GM19238 (cell line): ENCODE results near the gene RASSF7.
"Not testable (repeated sequence)": the region's sequence is repeated elsewhere in the genome, so short reads cannot be mapped to it uniquely, and the experiment has no call there.

Source experiments
- DNase-seq: peaks from one replicate; pipeline ENCODE4 v3.0.0; 2011; ENCODE audit warnings: low spot score; ENCODE audit not compliant: insufficient read length

The RASSF7 gene, protein sequence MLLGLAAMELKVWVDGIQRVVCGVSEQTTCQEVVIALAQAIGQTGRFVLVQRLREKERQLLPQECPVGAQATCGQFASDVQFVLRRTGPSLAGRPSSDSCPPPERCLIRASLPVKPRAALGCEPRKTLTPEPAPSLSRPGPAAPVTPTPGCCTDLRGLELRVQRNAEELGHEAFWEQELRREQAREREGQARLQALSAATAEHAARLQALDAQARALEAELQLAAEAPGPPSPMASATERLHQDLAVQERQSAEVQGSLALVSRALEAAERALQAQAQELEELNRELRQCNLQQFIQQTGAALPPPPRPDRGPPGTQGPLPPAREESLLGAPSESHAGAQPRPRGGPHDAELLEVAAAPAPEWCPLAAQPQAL

DNA sequence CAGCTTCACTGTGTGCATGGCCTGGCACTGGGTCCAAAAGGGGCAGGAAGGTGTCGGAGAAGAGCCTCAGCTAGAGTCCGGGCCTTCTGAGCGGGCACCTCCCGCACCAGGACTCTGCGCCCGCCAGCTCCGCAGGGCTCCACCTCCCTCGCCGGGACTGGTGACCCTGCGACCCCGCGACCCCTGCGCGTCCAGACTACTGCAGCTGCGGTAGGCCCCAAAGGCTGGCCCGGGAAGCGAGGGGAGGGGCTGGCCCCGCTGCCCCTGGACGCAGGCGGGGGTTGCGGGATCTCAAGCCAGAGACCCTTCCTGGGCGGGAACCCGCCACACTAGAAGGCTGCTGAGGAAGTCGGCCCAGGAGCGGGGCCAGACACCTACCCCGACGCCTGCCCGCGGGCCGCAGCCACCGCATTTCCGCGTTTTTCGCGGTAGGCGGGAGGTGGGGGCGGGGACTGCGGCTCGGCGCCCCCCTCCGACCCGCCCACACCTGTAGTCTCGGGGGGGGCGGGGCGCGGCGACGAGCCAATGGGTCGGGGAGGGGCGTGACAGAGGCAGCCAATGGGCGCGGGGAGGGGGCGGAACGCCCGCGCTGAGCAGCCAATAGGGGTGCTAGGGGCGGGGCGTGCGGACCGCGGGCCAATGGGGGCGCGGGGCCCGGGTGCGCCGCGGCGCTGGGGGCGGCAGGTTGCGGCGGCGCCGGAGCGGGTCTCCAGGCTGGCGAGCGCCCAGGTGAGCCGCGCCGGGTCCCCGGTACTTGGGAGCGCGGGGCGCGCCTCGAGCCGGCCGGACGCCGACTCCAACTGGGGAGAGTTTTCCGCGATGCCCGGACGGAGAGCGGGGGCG lies at the start of gene RASSF7, which contains the start of gene LMNTD2:
RASSF7 (plus strand) TSS at position 666 of the 843 bp plus-strand sequence. CDS start 799 bp downstream, outside the sequence.
LMNTD2 (minus strand) TSS at position 434 of the 843 bp plus-strand sequence; CDS start at position 412, 22 bp downstream.
- peak; percentile 100 for DNase-seq

DNA sequence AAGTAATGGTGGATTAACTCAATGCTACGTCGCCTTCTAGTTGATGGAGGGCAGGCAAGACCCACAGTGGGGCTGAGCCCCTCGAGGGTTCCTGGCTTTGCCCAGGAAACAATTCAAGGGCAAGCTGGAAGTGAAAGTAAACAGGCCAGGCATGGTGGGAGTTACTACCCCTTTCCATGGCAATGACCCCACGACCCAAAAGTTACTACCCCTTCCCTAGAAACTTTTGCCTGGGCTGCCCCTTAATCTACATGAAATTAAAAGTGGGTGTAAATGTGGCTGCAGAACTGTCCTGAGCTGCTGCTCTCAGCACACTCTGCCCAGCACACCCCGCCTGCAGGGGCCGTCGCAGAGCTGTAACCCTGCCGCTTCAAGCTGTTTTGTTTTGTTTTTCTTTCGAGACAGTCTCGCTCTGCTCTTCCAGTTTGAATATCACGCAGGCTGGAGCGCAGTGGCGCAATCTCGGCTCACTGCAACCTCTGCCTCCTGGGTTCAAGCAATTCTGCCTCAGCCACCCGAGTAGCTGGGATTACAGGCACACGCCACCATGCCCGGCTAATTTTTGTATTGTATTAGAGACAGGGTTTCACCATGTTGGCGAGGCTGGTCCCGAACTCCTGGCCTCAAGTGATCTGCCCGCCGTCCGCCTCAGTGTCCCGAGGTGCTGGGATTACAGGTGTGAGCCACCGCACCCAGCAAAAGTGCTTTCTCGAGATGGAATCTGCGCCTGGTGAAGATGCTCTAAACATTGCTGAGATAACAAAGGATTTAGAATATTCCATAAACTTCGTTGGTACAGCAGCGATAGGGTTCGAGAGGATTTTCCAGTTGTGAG lies 47.8 kb upstream of the RASSF7 start:
- no peak for DNase-seq

DNA sequence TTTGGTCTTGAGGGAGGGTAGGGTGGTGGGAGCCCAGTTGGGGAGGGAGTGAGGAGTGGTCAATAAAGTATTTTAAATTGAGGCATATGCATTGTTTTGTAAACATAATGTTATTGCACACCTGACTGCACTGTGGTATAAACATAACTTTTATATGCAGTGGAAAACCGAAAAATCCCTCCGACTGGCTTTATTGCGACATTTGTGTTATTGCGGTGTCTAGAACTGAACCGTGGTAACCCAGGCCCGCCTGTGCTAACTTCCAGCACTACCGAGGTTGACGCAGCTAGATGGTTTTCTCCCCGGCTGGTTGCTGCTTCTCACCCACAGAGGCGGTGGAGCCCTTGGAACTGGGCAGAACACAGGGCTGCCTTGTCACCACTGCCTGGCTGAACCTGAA lies 46.2 kb upstream of the RASSF7 start:
- no peak for DNase-seq

DNA sequence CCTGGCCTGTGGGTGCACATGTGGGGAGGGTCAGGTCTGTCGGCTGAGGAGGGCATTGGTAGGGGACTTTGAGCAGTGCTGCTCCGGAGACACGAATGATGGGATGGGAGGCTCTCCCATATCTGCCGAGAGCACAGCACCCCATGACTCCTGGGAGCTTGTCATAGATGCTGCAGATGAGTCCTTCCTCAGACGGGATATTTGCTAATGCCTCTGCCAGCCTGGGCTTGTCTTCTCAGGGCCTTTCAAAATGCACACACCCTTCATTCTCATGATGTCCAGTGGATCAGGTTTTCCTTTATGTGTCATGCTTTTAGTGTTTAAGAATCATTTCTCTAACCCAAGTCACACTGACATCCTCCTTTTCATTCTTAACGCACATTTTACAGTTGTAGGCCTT lies 45.6 kb upstream of the RASSF7 start:
- DNase-seq = no peak

DNA sequence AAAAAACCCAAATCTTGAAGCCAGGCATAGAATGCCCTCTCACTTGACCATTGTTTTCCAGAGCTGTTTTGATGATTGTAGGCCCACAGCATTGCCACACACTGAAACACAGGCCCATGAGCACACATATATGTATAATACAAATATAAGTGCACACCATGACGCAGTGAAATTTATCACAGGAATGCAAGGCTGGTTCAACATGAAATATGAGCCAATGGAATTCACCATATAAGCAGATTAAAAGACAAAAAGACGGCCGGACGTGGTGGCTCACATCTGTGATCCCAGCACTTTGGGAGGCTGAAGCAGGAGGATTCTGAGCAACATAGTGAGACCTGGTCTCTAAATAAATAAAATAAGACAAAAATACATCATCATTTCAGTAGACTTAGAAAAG lies 44.4 kb upstream of the RASSF7 start:
- no peak for DNase-seq

DNA sequence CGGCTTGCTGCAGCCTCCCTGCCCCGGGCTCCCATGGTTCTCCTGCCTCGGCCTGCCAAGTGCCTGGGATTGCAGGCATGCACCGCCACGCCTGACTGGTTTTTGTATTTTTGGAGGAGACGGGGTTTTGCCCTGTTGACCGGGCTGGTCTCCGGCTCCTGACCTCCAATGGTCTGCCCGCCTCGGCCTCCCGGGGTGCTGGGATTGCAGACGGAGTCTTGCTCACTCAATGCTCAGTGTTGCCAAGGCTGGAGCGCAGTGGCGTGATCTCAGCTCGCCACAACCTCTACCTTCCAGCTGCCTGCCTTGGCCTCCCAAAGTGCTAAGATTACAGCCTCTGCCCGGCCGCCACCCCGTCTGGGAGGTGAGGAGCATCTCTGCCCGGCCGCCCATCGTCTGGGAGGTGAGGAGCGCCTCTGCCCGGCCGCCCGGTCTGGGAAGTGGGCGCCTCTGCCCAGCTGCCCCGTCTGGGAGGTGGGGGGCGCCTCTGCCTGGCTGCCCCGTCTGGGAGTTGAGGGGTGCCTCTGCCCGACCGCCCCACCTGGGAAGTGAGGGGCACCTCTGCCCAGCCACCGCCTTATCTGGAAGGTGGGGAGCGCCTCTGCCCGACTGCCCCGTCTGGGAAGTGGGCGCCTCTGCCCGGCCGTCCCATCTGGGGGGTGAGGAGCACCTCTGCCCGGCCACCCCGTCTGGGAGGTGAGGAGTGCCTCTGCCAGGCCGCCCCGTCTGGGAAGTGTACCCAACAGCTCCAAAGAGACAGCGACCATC lies 43.7 kb upstream of the RASSF7 start:
- not testable (repeated sequence) for DNase-seq

DNA sequence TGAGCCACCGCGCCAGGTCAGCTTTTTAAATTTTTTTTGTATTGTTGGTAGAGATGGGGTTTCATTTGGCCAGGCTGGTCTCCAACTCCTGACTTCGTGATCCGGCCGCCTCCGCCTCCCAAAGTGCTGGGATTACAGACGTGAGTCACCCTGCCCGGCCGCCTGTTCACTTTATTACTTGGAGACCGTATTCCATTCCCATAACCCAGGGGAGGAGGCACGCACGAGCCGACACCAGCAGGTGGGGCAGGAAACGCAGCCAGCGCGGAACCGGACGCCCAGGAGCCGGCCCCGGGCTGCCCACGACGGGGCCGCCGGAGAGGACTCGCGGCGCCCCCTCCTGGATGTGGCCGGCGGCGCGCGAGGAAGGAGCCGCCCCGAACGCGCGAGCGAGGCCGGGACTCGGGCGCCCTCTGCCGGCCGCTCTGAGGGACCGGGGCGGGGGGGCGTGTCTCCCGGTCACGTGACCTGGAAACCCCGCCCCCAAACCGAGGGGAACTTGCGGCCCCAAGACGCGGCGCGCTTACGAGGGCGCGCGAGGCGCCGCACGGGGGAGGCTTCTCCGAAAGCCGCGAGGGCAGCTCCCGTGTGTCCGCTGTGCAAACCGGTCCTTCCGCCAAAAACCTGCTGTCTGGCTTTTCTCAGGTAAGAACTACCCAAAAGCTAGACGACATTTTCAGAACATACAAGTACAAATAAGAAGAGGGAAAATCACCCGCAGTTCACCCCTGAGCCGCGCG lies 42.1 kb upstream of the RASSF7 start:
- peak; percentile 92 for DNase-seq

DNA sequence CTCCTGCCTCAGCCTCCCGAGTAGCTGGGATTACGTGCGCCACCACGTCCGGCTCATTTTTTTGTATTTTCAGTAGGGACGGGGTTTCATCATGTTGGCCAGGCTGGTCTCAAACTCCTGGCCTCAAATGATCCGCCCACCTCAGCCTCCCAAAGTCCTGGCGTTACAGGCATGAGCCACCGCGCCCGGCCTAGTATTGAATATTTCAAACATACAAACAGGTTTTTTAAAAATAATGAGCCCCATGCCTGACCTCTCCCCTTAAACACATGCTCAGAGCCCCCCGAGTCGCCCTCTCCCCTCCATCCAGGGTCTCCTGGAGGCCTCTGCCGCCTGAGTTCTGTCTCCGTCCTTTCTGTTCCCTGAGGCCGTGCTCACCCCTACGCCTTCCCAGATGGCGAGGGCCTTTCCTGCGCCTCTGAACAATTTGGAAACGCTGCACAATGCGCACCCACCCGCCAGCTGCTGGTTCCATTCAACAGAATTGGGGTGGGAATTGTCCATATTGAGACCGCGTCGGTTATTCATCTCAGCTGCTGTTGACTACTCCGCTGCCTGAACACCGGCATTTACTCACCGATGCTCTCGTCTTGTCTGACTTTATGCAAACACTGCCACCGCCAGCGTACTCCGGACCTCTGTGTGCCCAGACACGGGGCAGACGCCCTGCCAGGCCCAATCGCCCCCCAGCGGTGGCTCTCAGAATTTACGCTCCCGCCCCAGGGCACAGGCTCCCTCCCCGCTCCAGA lies 40.2 kb upstream of the RASSF7 start:
- no peak for DNase-seq

DNA sequence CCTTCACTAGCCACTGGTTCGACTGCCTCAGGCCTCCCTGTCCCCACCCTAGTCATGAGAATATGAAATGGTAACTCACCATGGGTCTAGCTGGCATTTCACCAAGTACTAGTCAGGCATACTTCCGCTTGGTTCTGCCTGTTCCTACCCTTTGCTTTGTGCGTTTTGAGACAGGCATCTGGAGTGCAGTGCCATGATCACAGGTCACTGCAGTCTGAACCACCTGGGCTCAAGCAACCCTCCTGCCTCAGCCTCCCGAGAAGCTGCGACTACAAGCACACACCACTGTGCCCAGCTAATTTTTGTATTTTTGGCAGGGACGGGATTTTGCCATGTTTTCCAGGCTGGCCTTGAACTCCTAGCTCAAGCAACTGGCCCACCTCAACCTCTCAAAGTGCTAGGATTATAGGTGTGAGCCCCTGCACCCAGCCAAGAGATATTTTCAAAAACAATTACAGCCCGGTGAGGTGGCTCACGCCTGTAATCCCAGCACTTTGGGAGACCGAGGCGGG lies 39.5 kb upstream of the RASSF7 start:
- DNase-seq = no peak

DNA sequence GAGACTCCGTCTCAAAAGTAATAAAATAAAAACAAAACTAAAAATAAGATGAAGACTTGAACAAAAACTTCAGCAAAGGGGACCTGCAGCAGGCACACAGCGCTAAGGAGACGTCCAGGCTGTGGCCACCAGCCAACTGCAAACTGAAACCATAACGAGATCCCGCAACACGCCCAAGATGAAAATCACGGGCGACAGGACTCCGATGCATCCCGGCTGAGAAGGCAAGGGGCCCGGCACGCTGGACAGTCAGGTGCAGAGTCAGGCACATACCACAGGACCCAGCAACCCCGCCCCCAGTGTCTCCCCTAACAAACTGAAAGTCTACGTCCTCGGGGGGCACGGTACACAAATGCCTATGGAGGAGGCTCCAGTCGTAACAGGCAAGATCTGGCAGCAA lies 34.6 kb upstream of the RASSF7 start:
- no peak for DNase-seq

DNA sequence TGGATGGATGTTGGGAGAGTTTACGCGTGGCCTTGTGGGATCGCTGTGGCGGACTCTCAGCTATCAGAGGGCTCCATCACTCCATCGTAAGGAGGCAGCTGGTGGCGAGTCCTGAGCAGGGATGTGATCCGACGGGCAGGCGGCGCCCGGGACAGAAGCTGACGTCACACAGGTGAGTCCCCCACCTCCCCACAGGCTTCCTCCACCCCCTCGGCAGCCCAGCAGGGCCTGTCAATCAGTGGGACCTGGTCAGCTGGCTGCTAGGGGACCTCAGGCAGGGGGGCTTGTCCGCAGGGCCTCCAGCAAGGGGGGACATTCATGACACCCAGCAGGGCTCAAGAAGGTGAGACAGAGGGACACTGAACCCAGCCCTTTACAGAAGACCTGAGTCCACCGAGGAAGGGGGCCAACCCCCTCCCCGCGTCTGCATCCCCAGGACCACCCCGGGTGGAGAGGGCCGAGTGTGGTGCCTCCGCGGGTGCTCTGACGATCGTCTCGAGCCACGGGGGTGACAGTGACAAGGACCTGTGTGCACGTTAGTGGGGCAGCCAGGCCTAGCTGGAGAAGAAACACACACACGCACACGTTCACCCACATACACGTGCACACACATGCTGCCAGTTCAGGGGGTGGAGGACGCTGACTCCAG lies 32.5 kb upstream of the RASSF7 start:
- DNase-seq = no peak

DNA sequence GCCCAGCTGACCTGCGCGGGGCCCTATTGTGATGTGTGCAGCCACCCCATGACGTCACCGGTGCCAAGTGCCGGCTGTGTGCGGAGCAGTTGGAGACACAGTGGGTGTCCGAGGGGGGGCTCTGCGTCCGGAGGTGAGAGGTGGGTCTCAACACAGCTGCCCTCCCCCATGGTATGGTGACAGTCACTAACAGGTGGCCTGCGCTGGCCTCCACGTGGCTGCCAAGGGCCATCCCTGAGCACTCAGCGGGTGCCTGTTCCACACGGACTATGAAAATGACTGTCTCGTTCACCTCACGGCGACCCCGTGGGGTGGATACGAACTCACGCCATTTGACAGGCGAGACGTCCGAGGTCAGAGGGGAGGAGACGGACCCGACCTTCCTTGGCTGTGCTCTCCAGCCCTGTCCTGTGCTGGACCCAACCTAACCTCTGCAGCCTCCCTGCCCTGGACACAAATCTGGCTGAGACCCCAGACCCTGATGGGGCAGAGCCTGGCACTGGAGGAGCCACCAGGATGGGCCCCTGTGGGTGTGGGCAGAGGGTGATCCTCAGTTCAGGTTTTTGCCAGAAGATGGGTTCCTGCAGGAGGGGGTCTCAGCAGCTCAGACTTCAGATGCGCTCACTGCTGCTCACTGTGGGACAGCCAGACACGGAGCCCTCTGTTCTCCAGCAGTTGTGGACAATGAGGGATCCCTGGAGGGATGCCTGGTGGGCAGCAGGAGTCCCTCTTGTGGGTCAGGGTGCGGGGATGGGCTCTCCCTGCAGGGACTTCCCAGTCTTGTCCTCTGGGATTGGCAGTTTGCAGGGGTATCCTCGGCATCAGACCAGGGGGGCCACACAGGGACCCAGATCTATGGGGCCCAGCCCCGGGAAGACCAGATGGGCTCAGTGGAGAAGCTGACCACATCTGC lies 31.7 kb upstream of the RASSF7 start:
- DNase-seq = no peak

DNA sequence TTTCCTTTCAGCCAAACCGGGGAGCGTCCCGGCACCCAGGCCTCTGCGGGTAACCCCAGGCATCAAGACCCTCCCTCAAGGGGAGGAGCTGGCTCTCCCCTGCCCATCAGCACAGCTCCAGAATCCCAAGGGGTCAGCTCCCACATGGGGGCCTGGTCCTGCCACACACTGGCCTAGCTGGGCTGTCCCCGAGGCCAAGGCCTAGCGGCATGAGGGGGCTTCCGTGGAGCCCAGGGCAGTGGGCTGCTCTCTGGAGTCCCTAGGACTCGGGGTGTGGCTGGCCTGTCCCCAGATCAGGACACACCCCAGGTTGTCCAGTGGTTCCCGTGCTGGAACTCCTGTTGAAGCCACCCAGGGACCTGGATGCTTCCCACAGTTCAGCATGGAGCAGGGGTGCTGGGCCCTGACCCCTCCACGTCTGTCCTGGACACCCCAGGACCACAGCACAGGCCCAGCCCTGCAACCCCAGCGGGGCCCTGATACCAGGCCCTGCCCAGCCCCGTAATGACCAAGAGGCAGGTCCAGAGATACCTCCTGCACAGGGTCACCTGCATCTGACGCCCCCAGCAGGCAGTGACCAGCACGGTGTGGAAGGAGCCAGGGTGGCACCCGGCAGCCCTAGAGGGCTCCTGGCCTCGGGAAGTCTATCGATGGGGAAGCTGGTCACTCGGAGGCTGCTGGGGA lies 30.9 kb upstream of the RASSF7 start:
- DNase-seq = no peak

DNA sequence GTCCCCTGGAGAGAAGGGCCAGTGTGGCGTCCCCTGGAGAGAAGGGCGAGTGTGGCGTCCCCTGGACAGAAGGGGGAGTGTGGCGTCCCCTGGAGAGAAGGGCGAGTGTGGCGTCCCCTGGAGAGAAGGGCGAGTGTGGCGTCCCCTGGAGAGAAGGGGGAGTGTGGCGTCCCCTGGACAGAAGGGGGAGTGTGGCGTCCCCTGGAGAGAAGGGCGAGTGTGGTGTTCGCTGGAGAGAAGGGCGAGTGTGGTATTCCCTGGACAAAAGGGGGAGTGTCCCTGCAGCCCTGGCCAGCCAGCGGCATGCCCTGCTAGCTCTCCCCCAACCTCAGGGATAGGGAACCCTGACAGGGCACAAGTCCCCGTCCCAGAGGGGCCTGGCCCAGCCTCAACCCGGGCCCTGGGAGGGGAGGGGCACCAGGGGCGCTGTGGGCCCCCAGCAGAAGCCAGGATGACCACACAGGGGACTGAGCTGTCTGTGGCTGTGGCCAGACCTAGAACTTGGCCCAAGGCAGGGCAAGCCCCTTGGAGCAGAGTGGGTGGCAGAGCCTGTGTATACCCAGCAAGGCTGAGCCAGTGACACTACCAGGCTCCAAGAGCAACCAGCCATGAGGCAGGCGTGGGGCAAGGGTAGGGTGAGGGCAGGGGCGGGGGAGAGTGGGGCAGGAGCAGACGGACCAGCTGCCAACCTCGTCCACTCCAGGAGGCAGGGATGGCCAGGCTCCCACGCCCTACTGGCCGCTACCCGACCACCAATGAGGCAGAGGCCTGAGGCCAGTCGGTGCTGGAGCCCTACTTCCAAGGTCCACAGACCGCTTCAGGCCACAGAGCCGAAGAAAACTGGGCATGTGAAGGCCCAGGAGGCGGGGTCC lies 29.6 kb upstream of the RASSF7 start:
- DNase-seq = no peak

DNA sequence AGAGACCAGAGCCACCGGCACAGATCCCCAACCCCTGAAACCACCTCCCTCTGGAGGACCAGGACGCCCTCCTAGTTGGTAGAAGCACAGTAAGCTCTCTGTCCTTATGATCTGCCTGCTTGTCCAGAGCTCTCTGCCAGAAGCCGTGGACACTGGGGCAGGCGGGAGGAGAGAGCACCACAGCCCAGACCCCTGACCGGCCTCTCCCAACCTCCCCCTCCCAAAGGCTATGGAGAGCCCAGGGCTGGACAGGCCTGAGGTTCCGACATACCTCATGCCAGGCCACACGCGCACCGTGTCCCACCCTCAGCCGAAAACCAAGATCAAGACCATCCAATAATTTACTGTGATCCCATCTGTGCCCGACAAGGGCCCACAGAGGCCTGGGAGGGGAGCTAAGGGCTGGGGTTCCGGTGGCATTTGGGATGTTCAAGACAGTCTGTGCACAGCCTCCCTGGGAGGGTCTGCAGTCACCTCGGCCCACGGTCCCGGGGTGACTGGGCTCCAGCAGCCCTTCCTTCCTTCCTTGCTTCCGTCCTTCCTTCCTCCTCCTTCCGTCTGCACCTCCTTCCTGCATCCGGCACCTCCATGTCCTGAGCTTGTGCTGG lies 28.7 kb upstream of the RASSF7 start:
- no peak for DNase-seq
